ENCODE data around the gene ATG5.

The ATG5 gene

DNA sequence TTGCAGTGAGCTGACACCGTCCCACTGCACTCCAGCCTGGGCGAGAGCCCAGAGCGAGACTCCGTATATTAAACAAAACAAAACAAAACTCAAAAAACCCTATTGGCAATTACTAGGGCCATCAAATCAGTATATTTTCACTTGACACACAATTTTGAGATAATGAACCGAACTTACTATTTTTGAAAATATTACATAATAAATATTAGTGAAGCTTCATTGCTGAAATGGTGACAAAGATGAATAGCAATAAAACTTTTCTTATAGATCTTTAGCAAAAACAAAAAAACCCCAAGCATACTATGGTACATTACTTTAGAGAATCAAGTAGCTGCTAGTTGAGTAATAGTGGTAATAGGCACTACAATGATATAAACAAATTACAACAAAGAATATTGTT lies 113.0 kb downstream of the ATG5 start (continued):
- TF ChIP-seq, protein P1, sequence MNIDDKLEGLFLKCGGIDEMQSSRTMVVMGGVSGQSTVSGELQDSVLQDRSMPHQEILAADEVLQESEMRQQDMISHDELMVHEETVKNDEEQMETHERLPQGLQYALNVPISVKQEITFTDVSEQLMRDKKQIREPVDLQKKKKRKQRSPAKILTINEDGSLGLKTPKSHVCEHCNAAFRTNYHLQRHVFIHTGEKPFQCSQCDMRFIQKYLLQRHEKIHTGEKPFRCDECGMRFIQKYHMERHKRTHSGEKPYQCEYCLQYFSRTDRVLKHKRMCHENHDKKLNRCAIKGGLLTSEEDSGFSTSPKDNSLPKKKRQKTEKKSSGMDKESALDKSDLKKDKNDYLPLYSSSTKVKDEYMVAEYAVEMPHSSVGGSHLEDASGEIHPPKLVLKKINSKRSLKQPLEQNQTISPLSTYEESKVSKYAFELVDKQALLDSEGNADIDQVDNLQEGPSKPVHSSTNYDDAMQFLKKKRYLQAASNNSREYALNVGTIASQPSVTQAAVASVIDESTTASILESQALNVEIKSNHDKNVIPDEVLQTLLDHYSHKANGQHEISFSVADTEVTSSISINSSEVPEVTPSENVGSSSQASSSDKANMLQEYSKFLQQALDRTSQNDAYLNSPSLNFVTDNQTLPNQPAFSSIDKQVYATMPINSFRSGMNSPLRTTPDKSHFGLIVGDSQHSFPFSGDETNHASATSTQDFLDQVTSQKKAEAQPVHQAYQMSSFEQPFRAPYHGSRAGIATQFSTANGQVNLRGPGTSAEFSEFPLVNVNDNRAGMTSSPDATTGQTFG (tag by site-specific recombination; IDR thresholded peaks at IDR 0.05; ENCODE audit: borderline replicate concordance): no peak

DNA sequence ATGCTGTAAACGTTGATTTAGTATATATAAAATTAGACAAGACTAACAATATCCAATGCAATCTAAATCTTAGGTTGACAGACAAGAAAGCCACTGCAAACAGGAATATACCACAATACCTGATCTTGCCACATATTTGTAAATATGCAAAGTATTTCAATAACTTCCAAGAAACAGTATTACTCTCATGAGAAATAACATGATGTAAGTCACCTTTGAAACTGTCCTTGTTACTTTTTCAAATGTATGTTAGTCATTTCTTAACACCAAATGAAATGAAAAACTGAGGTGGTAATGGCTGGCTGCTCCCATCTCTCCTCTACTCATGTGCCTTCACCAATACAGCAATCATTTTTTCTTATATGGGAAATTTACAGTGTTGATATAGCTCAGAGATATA lies 118.7 kb downstream of the ATG5 start:
- Histone ChIP-seq H3K4me3 (ENCODE audit: low read depth, low read length) (no peak overlapping the region), H3K27ac (ENCODE audit: extremely low read depth, low read depth, low read length) (no peak overlapping the region), H3K36me3 (ENCODE audit: control insufficient read depth in 2 of 2, insufficient read depth in 1 of 2, low read length in 2 of 2) (peaks cover 0 to 2% of the 10 kb centered on the region in 2 experiments; a peak in 1 of 3 replicates), H3K4me1 (ENCODE audit: control insufficient read depth, insufficient read depth, low read length) (no peaks in the 10 kb centered on the region), H3K9me3 (ENCODE audit: control insufficient read depth, insufficient read depth, low read depth, low read length) (no peaks in the 10 kb centered on the region)
- CTCF ChIA-PET: interaction anchor here (0.5 to 1.8 kb wide), 5 partner anchors 12 to 723 kb away, joined by 3 to 8 read pairs (median 4); no protein-coding TSS in a partner anchor
- POLR2A ChIA-PET: no interaction called here
- TF ChIP-seq, protein P2, sequence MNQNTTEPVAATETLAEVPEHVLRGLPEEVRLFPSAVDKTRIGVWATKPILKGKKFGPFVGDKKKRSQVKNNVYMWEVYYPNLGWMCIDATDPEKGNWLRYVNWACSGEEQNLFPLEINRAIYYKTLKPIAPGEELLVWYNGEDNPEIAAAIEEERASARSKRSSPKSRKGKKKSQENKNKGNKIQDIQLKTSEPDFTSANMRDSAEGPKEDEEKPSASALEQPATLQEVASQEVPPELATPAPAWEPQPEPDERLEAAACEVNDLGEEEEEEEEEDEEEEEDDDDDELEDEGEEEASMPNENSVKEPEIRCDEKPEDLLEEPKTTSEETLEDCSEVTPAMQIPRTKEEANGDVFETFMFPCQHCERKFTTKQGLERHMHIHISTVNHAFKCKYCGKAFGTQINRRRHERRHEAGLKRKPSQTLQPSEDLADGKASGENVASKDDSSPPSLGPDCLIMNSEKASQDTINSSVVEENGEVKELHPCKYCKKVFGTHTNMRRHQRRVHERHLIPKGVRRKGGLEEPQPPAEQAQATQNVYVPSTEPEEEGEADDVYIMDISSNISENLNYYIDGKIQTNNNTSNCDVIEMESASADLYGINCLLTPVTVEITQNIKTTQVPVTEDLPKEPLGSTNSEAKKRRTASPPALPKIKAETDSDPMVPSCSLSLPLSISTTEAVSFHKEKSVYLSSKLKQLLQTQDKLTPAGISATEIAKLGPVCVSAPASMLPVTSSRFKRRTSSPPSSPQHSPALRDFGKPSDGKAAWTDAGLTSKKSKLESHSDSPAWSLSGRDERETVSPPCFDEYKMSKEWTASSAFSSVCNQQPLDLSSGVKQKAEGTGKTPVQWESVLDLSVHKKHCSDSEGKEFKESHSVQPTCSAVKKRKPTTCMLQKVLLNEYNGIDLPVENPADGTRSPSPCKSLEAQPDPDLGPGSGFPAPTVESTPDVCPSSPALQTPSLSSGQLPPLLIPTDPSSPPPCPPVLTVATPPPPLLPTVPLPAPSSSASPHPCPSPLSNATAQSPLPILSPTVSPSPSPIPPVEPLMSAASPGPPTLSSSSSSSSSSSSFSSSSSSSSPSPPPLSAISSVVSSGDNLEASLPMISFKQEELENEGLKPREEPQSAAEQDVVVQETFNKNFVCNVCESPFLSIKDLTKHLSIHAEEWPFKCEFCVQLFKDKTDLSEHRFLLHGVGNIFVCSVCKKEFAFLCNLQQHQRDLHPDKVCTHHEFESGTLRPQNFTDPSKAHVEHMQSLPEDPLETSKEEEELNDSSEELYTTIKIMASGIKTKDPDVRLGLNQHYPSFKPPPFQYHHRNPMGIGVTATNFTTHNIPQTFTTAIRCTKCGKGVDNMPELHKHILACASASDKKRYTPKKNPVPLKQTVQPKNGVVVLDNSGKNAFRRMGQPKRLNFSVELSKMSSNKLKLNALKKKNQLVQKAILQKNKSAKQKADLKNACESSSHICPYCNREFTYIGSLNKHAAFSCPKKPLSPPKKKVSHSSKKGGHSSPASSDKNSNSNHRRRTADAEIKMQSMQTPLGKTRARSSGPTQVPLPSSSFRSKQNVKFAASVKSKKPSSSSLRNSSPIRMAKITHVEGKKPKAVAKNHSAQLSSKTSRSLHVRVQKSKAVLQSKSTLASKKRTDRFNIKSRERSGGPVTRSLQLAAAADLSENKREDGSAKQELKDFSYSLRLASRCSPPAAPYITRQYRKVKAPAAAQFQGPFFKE (tag by site-specific recombination; IDR thresholded peaks at IDR 0.05; ENCODE audit: borderline replicate concordance): no peak
- no peak for TF ChIP-seq ZNF211 (tag by site-specific recombination; IDR thresholded peaks at IDR 0.05; ENCODE audit: low read depth)
- TF ChIP-seq ZNF837 (tag by site-specific recombination; IDR thresholded peaks at IDR 0.05): no peak
- TF ChIP-seq, protein P3, sequence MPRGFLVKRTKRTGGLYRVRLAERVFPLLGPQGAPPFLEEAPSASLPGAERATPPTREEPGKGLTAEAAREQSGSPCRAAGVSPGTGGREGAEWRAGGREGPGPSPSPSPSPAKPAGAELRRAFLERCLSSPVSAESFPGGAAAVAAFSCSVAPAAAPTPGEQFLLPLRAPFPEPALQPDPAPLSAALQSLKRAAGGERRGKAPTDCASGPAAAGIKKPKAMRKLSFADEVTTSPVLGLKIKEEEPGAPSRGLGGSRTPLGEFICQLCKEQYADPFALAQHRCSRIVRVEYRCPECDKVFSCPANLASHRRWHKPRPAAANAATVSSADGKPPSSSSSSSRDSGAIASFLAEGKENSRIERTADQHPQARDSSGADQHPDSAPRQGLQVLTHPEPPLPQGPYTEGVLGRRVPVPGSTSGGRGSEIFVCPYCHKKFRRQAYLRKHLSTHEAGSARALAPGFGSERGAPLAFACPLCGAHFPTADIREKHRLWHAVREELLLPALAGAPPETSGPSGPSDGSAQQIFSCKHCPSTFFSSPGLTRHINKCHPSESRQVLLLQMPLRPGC (tag by site-specific recombination; IDR thresholded peaks at IDR 0.05): no peak
- no peak for TF ChIP-seq ZNF214 (tag by site-specific recombination; IDR thresholded peaks at IDR 0.05; ENCODE audit: borderline replicate concordance)
- TF ChIP-seq, protein P4, sequence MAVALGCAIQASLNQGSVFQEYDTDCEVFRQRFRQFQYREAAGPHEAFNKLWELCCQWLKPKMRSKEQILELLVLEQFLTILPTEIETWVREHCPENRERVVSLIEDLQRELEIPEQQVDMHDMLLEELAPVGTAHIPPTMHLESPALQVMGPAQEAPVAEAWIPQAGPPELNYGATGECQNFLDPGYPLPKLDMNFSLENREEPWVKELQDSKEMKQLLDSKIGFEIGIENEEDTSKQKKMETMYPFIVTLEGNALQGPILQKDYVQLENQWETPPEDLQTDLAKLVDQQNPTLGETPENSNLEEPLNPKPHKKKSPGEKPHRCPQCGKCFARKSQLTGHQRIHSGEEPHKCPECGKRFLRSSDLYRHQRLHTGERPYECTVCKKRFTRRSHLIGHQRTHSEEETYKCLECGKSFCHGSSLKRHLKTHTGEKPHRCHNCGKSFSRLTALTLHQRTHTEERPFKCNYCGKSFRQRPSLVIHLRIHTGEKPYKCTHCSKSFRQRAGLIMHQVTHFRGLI (tag by site-specific recombination; IDR thresholded peaks at IDR 0.05): no peak
- TF ChIP-seq ZNF792 (tag by site-specific recombination; IDR thresholded peaks at IDR 0.05): no peak
- no peak for TF ChIP-seq ZNF610 (tag by site-specific recombination; IDR thresholded peaks at IDR 0.05; ENCODE audit: borderline replicate concordance)
- TF ChIP-seq ZNF19 (tag by site-specific recombination; IDR thresholded peaks at IDR 0.05; ENCODE audit: low read depth): no peak
- TF ChIP-seq, protein P5, sequence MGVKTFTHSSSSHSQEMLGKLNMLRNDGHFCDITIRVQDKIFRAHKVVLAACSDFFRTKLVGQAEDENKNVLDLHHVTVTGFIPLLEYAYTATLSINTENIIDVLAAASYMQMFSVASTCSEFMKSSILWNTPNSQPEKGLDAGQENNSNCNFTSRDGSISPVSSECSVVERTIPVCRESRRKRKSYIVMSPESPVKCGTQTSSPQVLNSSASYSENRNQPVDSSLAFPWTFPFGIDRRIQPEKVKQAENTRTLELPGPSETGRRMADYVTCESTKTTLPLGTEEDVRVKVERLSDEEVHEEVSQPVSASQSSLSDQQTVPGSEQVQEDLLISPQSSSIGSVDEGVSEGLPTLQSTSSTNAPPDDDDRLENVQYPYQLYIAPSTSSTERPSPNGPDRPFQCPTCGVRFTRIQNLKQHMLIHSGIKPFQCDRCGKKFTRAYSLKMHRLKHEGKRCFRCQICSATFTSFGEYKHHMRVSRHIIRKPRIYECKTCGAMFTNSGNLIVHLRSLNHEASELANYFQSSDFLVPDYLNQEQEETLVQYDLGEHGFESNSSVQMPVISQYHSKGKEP (tag by site-specific recombination; IDR thresholded peaks at IDR 0.05): no peak
- TF ChIP-seq ZNF394 (tag by site-specific recombination; IDR thresholded peaks at IDR 0.05; ENCODE audit: borderline replicate concordance): no peak
- no peak for TF ChIP-seq ZNF146 (tag by site-specific recombination; IDR thresholded peaks at IDR 0.05)
- TF ChIP-seq ZNF202 (tag by site-specific recombination; IDR thresholded peaks at IDR 0.05; ENCODE audit: borderline replicate concordance): no peak
- no peak for TF ChIP-seq ZNF302 (tag by site-specific recombination; IDR thresholded peaks at IDR 0.05; ENCODE audit: low read depth)
- TF ChIP-seq ZNF707 (tag by site-specific recombination; IDR thresholded peaks at IDR 0.05): no peak
- TF ChIP-seq, protein P6, sequence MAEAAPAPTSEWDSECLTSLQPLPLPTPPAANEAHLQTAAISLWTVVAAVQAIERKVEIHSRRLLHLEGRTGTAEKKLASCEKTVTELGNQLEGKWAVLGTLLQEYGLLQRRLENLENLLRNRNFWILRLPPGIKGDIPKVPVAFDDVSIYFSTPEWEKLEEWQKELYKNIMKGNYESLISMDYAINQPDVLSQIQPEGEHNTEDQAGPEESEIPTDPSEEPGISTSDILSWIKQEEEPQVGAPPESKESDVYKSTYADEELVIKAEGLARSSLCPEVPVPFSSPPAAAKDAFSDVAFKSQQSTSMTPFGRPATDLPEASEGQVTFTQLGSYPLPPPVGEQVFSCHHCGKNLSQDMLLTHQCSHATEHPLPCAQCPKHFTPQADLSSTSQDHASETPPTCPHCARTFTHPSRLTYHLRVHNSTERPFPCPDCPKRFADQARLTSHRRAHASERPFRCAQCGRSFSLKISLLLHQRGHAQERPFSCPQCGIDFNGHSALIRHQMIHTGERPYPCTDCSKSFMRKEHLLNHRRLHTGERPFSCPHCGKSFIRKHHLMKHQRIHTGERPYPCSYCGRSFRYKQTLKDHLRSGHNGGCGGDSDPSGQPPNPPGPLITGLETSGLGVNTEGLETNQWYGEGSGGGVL (tag by site-specific recombination; IDR thresholded peaks at IDR 0.05): no peak
- TF ChIP-seq, protein P7, sequence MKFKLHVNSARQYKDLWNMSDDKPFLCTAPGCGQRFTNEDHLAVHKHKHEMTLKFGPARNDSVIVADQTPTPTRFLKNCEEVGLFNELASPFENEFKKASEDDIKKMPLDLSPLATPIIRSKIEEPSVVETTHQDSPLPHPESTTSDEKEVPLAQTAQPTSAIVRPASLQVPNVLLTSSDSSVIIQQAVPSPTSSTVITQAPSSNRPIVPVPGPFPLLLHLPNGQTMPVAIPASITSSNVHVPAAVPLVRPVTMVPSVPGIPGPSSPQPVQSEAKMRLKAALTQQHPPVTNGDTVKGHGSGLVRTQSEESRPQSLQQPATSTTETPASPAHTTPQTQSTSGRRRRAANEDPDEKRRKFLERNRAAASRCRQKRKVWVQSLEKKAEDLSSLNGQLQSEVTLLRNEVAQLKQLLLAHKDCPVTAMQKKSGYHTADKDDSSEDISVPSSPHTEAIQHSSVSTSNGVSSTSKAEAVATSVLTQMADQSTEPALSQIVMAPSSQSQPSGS (tag by site-specific recombination; IDR thresholded peaks at IDR 0.05; ENCODE audit: low read depth): no peak
- no peak for TF ChIP-seq ZFP37 (tag by site-specific recombination; IDR thresholded peaks at IDR 0.05)

Measured in HEK293 (cell line).